ENCODE data around the gene KLK4. TPM values are rescaled to one million over a fixed set of nuclear protein-coding genes. Genes with fewer than 3 reads are reported as not detected.

The KLK4 gene
- total RNA-seq, 1 donor from 2014 or later = 1.4 TPM

DNA sequence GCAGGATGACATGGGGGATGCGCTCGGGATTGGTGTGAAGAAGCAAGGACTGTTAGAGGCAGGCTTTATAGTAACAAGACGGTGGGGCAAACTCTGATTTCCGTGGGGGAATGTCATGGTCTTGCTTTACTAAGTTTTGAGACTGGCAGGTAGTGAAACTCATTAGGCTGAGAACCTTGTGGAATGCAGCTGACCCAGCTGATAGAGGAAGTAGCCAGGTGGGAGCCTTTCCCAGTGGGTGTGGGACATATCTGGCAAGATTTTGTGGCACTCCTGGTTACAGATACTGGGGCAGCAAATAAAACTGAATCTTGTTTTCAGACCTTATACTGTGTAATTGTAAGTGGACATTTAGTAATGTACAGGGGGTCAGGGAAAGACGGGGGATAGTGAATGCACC is 31.0 kb downstream of the KLK4 start:
- no peak for DNase-seq (ENCODE audit: low spot score)

- no peak for DNase-seq (ENCODE audit: low spot score)
Observed at GRCh38 chr19:50878851-50879250, 32.3 kb downstream of the KLK4 start.

DNA sequence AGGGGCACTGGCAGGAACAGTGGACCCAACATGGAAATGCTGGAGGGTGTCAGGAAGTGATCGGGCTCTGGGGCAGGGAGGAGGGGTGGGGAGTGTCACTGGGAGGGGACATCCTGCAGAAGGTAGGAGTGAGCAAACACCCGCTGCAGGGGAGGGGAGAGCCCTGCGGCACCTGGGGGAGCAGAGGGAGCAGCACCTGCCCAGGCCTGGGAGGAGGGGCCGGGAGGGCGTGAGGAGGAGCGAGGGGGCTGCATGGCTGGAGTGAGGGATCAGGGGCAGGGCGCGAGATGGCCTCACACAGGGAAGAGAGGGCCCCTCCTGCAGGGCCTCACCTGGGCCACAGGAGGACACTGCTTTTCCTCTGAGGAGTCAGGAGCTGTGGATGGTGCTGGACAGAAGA is 33.9 kb downstream of the KLK4 start:
- DNase-seq (ENCODE audit: low spot score) = no peak

- DNase-seq (ENCODE audit: low spot score) = no peak
Observed at GRCh38 chr19:50876456-50876855, 34.7 kb downstream of the KLK4 start.

- DNase-seq (ENCODE audit: low spot score) = no peak
Observed at GRCh38 chr19:50875795-50876422, 35.3 kb downstream of the KLK4 start.

DNA sequence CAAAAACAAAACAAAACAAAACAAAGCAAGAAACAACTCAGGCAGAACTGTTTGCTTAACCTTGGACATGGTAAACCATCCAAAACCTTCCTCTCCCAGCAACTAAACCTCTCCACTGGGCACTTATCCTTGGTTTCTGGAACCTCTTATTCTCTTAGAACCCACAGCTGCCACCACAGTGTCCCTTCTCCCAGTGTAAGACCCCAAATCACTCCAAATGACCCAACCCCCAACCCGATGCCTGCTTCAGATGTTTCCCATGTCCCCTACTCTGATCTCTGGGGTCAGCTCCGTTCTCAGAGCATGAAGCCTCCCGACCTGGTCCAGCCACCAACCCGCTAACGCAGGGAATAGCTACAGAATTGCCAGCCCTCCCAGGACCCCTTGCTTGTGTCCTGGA is 37.0 kb downstream of the KLK4 start:
- DNase-seq (ENCODE audit: low spot score) = no peak

DNA sequence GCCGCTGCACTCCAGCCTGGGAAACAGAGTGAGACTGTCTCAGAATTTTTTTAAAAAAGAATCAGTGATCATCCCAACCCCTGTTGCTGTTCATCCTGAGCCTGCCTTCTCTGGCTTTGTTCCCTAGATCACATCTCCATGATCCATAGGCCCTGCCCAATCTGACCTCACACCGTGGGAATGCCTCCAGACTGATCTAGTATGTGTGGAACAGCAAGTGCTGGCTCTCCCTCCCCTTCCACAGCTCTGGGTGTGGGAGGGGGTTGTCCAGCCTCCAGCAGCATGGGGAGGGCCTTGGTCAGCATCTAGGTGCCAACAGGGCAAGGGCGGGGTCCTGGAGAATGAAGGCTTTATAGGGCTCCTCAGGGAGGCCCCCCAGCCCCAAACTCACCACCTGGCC is 38.1 kb downstream of the KLK4 start, which contains the start of gene KLK2:
Gene KLK2, plus strand, starts transcription at position 384 of the 400 bp plus-strand sequence. CDS start 35 bp downstream, outside the sequence.
- peak; percentile 13 for DNase-seq (ENCODE audit: low spot score)

DNA sequence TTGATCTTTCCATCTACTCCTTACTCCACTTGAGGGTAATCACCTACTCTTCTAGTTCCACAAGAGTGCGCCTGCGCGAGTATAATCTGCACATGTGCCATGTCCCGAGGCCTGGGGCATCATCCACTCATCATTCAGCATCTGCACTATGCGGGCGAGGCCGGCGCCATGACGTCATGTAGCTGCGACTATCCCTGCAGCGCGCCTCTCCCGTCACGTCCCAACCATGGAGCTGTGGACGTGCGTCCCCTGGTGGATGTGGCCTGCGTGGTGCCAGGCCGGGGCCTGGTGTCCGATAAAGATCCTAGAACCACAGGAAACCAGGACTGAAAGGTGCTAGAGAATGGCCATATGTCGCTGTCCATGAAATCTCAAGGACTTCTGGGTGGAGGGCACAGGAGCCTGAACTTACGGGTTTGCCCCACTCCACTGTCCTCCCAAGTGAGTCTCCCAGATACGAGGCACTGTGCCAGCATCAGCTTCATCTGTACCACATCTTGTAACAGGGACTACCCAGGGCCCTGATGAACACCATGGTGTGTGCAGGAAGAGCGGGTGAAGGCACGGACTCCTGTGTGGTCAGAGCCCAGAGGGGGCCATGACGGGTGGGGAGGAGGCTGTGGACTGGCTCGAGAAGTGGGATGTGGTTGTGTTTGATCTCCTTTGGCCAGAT is 40.6 kb downstream of the KLK4 start:
- no peak for DNase-seq (ENCODE audit: low spot score)

DNA sequence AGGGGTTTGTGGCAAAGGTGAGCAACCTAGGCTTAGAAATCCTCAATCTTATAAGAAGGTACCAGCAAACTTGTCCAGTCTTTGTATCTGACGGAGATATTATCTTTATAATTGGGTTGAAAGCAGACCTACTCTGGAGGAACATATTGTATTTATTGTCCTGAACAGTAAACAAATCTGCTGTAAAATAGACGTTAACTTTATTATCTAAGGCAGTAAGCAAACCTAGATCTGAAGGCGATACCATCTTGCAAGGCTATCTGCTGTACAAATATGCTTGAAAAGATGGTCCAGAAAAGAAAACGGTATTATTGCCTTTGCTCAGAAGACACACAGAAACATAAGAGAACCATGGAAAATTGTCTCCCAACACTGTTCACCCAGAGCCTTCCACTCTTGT is 41.7 kb downstream of the KLK4 start:
- DNase-seq (ENCODE audit: low spot score) = no peak

- no peak for DNase-seq (ENCODE audit: low spot score)
Observed at GRCh38 chr19:50861496-50862286, 49.5 kb downstream of the KLK4 start.

GRCh38 chr19:50861010-50861409 is 50.2 kb downstream of the KLK4 start:
- no peak for DNase-seq (ENCODE audit: low spot score)

GRCh38 chr19:50859849-50860248 is 51.3 kb downstream of the KLK4 start:
- no peak for DNase-seq (ENCODE audit: low spot score)

DNA sequence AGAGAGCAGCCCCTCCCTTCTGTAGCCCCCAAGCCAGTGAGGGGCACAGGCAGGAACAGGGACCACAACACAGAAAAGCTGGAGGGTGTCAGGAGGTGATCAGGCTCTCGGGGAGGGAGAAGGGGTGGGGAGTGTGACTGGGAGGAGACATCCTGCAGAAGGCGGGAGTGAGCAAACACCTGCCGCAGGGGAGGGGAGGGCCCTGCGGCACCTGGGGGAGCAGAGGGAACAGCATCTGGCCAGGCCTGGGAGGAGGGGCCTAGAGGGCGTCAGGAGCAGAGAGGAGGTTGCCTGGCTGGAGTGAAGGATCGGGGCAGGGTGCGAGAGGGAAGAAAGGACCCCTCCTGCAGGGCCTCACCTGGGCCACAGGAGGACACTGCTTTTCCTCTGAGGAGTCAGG is 52.3 kb downstream of the KLK4 start:
- no peak for DNase-seq (ENCODE audit: low spot score)

DNA sequence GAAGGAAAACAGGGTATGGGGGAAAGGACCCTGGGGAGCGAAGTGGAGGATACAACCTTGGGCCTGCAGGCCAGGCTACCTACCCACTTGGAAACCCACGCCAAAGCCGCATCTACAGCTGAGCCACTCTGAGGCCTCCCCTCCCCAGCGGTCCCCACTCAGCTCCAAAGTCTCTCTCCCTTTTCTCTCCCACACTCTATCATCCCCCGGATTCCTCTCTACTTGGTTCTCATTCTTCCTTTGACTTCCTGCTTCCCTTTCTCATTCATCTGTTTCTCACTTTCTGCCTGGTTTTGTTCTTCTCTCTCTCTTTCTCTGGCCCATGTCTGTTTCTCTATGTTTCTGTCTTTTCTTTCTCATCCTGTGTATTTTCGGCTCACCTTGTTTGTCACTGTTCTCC is 53.8 kb downstream of the KLK4 start:
- no peak for DNase-seq (ENCODE audit: low spot score)

Other genes with a start within 250 kb of the KLK4 start
- 0.72 TPM for gene SHANK1, start 191.6 kb downstream of the KLK4 start, total RNA-seq (ENCODE audit: insufficient read depth, low replicate concordance)
- gene CLEC11A, start 188.0 kb downstream of the KLK4 start, total RNA-seq (ENCODE audit: insufficient read depth, low replicate concordance) = 65.5 TPM
- gene GPR32, start 140.9 kb downstream of the KLK4 start, total RNA-seq (ENCODE audit: insufficient read depth, low replicate concordance) = not detected
- not detected for gene ACP4, start 121.0 kb downstream of the KLK4 start, total RNA-seq (ENCODE audit: insufficient read depth, low replicate concordance)
- gene KLK1, start 87.6 kb downstream of the KLK4 start, total RNA-seq (ENCODE audit: insufficient read depth, low replicate concordance) = not detected
- gene KLK15, start 77.8 kb downstream of the KLK4 start, total RNA-seq (ENCODE audit: insufficient read depth, low replicate concordance) = 1.2 TPM
- gene KLK3, start 56.5 kb downstream of the KLK4 start, total RNA-seq (ENCODE audit: insufficient read depth, low replicate concordance) = 0.48 TPM
- 9.6 TPM for gene KLK2, start 38.0 kb downstream of the KLK4 start, total RNA-seq (ENCODE audit: insufficient read depth, low replicate concordance)
- not detected for gene KLK5, start 41.6 kb upstream of the KLK4 start, total RNA-seq (ENCODE audit: insufficient read depth, low replicate concordance)
- not detected for gene KLK6, start 58.2 kb upstream of the KLK4 start, total RNA-seq (ENCODE audit: insufficient read depth, low replicate concordance)
- 0.72 TPM for gene KLK7, start 72.5 kb upstream of the KLK4 start, total RNA-seq (ENCODE audit: insufficient read depth, low replicate concordance)
- not detected for gene KLK8, start 90.2 kb upstream of the KLK4 start, total RNA-seq (ENCODE audit: insufficient read depth, low replicate concordance)
- 0.24 TPM for gene KLK10, start 108.3 kb upstream of the KLK4 start, total RNA-seq (ENCODE audit: insufficient read depth, low replicate concordance)
- gene KLK11, start 115.2 kb upstream of the KLK4 start, total RNA-seq (ENCODE audit: insufficient read depth, low replicate concordance) = 3.9 TPM
- gene KLK12, start 123.6 kb upstream of the KLK4 start, total RNA-seq (ENCODE audit: insufficient read depth, low replicate concordance) = not detected
- gene KLK13, start 153.7 kb upstream of the KLK4 start, total RNA-seq (ENCODE audit: insufficient read depth, low replicate concordance) = not detected
- not detected for gene KLK14, start 171.5 kb upstream of the KLK4 start, total RNA-seq (ENCODE audit: insufficient read depth, low replicate concordance)
- gene CTU1, start 197.0 kb upstream of the KLK4 start, total RNA-seq (ENCODE audit: insufficient read depth, low replicate concordance) = 9.4 TPM
- 2.2 TPM for gene SIGLEC9, start 213.5 kb upstream of the KLK4 start, total RNA-seq (ENCODE audit: insufficient read depth, low replicate concordance)
- gene SIGLEC7, start 230.9 kb upstream of the KLK4 start, total RNA-seq (ENCODE audit: insufficient read depth, low replicate concordance) = 3.1 TPM

Measured in umbilical cord (tissue), 2 donors.